ENCODE results near the gene RUNX3.

GRCh38 chr1:24914226-24915069, 15.6 kb downstream of the RUNX3 start:
- TF ChIP-seq CTCF (optimal IDR thresholded peaks at IDR 0.05 in 1 of 3, IDR thresholded peaks at IDR 0.05 in 1 of 3, conservative IDR thresholded peaks at IDR 0.05 in 1 of 3; ENCODE audit: extremely low read depth in 1 of 3, insufficient read depth in 2 of 3, low read length in 3 of 3) (no peak), EZH2 (IDR thresholded peaks at IDR 0.05; ENCODE audit: low read length) (no peak)

Data from keratinocyte (primary cell).